ENCODE measurements around the gene RRP1.

DNA sequence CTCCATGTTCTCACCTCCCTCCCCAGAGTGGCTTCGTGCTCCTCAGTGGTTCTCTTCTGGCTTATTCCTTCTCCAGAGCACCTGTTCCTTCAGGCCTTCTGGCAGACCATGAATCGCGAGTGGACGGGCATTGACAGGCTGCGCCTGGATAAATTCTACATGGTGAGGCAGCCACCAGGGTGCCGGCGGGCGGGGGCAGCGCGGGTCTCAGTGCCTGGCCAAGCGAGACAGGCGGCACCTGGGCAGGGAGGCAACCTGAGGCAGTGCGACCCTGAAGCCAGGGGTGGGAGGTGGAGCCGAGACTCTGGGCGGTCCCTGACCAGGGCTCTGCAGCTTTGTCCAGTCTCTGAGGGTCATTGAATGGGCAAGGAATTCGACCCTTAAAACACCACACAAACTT, 3.9 kb downstream of the RRP1 start:
- no peak for TF ChIP-seq EZH2 (IDR thresholded peaks at IDR 0.05; ENCODE audit: low read length, unreplicated experiment)
- TF ChIP-seq, protein P1, sequence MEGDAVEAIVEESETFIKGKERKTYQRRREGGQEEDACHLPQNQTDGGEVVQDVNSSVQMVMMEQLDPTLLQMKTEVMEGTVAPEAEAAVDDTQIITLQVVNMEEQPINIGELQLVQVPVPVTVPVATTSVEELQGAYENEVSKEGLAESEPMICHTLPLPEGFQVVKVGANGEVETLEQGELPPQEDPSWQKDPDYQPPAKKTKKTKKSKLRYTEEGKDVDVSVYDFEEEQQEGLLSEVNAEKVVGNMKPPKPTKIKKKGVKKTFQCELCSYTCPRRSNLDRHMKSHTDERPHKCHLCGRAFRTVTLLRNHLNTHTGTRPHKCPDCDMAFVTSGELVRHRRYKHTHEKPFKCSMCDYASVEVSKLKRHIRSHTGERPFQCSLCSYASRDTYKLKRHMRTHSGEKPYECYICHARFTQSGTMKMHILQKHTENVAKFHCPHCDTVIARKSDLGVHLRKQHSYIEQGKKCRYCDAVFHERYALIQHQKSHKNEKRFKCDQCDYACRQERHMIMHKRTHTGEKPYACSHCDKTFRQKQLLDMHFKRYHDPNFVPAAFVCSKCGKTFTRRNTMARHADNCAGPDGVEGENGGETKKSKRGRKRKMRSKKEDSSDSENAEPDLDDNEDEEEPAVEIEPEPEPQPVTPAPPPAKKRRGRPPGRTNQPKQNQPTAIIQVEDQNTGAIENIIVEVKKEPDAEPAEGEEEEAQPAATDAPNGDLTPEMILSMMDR (conservative IDR thresholded peaks at IDR 0.05; ENCODE audit: low read depth, low read length), result no peak
